MM.1S (cell line): ENCODE results near the gene PROX2.

ENCODE experiments used
- EZH2phosphoT487 ChIP-seq: fragments of 300-600 bp; sonication (generic); IDR thresholded peaks from 2 replicates; pipeline ENCODE4 v1.6.1; 2018; ENCODE audit warnings: antibody characterized with exemption, low read length
- TF ChIP-seq, protein P1 (sequence below): fragments of 300-600 bp; sonication (generic); IDR thresholded peaks from 2 replicates; pipeline ENCODE4 v1.5.1; 2016; ENCODE audit warnings: antibody characterized with exemption, low read length, mixed read lengths

DNA sequence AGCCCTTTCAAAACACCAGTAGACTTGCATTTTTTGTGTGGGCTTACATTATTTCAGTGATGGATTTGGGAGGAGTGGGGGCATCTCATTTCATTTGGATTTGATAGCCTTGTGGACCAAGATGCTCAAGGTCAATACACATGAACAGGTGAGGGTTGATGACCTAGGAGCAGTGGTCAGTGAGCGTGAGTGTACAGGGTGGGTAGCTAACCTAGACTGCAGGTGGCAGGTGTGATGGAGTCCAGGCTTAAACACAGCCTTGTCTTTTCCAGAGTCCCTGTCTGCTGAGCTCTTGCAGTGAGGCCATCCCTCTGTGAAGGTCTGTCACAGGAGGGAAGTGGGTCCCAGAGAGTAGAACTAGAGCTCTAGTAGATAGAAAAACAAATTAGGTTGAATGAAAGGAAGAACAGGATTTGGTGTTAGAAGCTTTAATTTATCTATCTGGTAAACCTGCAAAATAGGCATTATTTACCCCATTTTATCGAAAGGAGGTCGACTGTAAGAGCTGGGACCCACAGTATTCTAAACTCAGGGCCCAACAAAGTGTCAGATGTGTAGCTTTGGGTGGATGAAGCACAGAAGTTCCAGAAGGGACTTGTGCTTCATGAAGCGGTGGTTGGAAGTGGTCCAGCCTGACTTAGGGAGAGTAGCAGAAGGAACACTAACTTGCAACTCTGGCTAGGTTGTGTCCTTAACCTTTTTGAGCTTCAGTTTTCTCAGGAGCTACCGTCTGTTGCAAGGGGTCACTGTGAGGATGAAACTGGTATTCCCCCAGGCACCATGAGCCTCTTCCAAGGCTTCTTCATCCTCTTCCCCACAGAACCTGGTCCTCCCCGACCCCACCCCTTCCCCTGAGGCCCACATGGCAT lies 28.9 kb upstream of the PROX2 start:
- TF ChIP-seq, protein P1, sequence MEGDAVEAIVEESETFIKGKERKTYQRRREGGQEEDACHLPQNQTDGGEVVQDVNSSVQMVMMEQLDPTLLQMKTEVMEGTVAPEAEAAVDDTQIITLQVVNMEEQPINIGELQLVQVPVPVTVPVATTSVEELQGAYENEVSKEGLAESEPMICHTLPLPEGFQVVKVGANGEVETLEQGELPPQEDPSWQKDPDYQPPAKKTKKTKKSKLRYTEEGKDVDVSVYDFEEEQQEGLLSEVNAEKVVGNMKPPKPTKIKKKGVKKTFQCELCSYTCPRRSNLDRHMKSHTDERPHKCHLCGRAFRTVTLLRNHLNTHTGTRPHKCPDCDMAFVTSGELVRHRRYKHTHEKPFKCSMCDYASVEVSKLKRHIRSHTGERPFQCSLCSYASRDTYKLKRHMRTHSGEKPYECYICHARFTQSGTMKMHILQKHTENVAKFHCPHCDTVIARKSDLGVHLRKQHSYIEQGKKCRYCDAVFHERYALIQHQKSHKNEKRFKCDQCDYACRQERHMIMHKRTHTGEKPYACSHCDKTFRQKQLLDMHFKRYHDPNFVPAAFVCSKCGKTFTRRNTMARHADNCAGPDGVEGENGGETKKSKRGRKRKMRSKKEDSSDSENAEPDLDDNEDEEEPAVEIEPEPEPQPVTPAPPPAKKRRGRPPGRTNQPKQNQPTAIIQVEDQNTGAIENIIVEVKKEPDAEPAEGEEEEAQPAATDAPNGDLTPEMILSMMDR: no peak
- TF ChIP-seq EZH2phosphoT487: no peak
